T-helper 1 cell (primary cell): ENCODE data around the gene ACER2.
A peak's percentile ranks its signal among the peaks of the same experiment; 100 is the strongest.
"Not testable (repeated sequence)": the region's sequence is repeated elsewhere in the genome, so short reads cannot be mapped to it uniquely, and the experiment has no call there.

ENCODE experiments used
- DNase-seq, 5 donors: peaks; one replicate each; pipeline ENCODE4 v3.0.0-alpha.2; 2012 to 2020

The ACER2 gene

DNA sequence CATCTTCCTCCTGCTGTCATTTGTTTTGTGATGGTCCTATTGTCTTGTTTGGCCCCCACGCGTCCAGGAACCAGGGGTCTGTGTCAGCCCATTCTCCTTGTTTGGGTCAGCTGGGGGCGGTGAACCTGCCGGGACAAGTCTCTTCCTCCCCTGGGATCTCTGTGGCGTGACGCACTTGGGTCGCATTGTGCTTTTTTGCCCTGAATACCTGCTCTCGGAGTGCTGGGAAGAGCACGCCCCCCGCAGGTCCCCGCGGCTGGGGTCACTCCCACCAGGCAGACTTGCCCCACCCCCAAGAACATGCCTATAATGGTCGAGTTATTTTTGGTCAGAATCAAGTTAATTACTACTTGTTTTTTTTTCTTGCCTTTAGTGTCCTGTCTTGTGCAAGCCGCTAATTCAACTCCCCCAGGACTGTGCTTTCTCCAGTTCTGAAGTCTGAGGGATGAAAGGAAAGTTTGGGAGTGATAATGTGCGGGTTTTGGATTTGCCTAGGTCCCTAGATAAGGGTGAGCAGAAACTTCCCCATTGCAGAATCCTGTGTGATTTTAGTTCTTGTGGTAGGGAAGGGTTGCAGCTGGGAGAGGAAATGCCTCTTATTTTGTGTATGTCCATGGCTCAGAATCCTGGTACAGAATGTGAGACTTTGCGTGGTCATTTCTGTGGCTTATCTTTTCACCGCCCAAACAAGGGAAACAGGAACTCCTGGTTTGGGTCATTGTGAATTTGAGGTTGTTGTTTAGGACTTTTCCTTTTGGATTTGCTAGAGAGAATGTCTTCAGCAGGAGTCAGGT is 789 bp downstream of the ACER2 start:
- peak in 1 of 5 donors; percentile 8 for DNase-seq

DNA sequence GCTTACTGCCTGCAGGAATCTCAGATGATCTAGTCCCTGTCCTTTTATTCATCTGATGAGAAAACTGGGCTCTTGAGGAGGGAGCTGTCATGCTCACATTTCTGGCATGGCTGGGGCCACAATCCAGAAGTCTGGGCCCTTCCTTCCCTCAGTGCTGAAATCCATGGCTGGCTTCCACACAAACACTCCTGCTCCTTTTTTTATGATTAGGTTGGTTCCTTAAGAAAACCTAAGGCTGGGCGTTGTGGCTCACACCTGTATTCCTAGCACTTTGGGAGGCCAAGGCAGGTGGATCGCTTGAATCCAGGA is 1.3 kb downstream of the ACER2 start:
- DNase-seq, result no peak

DNA sequence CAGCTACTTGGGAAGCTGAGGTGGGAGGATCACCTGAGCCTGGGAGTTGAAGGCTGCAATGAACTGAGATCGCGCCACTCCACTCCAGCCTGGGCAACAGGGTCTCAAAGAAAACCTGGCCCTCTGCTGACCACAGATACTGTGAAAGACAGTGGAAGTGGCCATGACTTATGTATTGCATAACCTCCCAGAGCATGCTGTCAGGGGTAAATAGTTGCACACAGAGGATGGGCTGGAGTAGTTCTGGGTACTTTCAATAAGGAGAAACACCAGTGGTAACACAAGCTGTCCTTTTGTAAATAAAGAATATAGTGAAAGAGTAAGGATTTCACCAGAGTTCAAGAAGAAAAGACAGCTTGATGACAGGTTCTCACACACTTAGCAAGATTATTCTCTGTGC is 1.8 kb downstream of the ACER2 start:
- DNase-seq, result no peak

DNA sequence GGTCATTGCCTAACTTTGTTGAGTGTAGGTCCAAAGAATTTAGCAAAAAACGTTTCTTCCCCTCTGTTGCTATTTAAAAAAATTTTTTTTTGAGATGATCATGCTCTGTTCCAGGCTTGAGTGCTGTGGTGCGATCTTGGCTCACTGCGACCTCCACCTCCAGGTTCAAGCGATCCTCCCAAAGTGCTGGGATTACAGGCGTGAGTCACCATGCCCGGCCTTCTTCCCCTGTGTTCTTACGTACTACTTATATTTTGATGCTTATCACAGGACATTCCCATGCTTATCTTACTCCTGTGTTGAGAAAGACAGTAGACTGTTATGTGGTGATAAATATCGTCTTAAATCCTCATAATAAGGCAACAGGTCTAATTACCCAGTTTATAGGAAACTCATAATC is 2.5 kb downstream of the ACER2 start:
- DNase-seq, result no peak

DNA sequence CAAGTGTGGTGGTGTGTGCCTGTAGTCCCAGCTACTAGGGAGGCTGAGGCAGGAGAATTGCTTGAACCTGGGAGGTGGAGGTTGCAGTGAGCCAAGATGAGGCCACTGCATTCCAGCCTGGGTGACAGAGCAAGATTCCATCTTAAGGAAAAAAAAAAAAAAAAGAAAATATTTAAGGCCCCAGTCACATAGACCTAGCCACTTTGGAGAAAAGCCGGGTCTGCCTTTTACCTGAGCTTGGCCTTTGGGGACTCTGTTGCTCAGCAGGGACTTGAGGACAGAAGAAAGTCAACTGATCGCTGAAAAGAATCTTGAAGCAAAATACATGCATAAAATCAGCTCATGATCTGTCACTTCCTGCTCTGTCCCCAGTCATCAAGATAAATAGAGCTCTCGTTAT is 4.6 kb downstream of the ACER2 start:
- not testable (repeated sequence) for DNase-seq

DNA sequence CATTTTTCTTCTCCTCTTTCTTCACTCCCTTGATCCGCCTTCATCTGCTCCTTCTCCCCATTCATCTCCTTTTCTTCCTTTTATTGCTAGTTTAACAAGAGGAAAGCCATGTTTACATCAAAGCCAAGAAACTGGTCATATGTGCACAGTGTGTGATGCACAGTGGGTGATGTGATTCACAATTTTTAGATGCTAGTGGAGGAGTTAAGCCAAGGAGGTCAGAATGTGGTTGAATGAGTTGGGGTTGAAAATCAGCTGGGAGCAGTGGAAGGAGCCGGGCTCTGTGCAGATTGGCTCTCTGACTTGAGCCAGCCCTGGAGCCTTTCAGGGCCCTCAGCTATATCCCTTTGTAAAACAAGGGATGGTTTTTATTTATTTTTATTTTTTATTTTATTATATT is 7.3 kb downstream of the ACER2 start:
- DNase-seq, result no peak

DNA sequence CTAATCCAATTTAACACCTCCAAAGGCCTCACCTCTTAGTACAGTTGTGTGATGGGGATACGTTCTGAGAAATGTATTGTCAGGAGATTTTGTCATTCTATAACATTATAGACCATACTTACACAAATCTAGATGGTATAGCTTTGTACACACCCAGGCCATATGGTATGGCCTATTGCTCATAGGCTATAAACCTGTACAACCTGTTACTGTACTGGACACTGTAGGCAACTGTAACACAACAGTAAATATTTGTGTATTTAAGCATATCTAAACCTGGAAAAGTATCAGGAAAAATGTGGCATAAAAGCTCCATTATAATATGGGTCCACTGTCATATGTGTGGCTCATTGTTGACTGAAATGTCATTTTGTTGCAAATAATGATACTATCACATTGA is 12.1 kb downstream of the ACER2 start:
- no peak for DNase-seq

DNA sequence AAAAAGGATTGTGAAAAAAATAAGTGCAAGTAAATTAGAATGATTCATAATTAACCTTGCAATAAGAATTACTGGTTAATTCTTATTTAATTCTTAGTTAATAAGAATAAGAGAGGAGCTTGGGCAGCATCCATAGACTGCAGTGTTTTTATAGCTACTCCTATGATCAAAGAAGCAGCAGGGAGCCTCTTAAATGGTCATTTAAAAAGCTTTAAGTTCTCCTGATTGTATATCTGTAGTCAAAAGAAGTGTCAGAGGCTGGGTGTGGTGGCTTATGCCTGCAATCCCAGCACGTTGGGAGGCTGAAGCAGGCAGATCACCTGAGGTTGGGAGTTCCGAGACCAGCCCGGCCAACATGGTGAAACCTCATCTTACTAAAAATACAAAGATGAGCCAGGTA is 14.4 kb downstream of the ACER2 start:
- DNase-seq, result no peak

DNA sequence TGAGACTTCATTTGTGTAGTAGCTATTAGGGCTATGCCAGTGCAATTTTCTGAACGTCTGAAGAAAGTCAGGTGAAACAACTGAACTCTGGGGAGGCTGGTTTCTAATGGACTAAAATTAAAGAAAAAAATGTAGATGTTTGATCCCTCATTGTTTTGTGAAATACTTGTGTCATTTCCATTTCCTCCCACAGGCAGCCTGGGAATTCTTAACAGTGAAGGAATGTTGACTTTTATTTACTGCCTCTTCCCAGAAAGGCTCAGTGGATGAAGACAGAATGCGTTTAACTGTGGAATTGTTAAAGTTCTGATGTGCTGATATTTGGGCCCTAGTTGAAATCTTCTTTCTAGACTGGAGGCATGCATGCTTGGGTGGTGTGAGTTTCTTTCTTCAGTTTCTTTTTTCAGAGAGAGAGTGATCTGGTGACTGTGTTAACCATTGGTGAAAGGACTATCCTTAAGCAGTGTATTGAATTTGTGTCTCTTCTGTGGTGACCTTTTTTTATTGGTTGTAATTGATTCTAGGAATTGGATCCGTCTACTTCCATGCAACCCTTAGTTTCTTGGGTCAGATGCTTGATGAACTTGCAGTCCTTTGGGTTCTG is 15.5 kb downstream of the ACER2 start:
- DNase-seq, result no peak

DNA sequence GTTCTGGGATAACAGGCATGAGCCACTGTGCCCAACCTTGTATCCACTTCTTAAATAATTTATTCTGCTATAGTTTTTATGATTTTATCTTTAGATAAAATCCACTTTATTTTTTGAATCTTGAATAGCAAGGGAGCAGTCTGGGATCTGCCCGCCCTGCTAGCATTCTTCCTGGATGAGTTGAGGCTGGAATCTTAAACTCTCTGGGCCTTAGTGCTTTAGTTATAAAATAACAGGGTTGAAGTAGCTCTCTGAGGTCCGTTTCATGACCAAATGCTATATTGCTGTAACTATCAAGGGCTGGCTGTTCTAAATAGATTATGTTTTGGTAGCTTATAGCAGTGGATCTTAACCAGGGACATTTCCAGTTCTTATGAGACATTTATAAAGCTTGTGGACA is 20.8 kb downstream of the ACER2 start:
- no peak for DNase-seq

DNA sequence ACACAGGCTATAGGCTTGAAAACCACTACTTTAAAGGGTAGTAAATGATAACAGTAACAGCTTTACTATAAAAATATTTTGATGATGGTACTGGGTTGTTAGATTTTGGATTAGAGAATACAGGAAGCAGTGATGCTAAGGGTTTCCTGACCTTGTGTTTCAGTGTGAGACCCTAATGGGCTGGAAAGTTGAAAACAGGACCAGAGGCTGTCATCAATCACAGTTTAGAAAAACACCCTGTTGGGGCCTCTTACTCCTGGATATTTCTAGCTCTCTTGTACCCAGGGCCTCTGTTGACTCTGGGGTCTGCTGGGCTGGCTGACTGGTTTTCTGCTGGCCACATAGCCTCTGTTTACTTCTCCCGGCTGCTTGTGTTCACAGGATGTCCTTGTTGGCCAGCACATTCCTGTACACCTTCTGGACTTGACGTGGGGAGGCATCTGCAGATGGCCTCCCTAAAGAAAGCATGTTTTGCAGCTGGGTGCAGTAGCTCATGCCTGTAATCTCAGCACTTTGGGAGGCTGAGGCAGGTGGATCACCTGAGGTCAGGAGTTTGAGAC is 21.5 kb downstream of the ACER2 start:
- no peak for DNase-seq

DNA sequence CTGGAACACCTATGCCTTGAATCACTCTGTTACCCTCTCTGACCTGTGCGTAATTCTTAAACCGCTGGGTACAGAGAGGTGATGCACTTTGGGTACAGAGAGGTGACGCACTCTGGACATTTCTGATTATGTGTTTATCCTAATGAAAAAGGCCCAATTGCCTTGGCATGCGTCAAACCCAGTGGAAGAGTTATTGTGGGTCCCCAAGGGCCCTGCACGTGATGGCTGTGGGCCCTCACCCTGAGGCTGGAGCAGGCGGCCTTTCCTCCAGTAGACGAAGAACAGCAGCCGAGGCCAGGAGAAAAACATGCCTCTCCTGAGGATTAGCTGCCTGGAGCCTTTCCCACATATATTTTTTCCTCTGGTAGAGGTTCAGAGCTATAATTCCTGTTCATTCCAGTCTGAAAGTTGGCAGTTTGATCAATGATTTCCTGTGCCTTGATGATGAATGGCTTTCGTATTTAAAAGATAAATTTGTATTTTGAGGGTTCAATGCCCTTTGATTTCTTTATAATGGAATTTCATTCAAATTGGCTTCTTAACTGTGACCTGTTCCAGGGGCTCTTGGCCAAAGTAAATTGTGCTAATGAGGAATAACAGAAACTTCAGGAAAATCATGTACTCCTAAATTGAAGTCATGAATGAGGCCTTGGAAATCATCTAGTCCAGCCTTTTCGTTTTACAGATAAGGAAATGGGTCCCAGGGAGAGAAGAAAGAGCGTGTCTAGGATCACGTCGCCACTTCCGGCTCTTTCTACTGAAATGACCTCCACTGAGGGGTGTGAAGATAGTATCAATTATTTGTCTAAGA is 22.8 kb downstream of the ACER2 start:
- no peak for DNase-seq

DNA sequence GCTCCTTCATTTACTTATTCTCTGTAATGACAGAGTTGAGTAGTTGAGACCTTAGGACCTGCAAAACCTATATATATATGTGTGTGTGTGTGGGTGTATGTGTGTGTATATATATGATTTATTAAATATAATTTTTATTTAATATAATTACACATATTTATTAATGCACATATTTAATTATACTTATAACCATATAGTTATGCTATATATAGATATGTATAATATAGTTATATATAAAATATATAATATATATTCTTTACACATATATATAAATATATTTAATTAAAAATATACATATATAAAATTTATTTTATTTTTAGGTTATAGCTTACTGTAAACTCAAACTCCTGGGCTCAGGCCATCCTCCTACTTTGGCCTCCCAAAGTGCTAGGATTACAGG is 23.7 kb downstream of the ACER2 start:
- no peak for DNase-seq

DNA sequence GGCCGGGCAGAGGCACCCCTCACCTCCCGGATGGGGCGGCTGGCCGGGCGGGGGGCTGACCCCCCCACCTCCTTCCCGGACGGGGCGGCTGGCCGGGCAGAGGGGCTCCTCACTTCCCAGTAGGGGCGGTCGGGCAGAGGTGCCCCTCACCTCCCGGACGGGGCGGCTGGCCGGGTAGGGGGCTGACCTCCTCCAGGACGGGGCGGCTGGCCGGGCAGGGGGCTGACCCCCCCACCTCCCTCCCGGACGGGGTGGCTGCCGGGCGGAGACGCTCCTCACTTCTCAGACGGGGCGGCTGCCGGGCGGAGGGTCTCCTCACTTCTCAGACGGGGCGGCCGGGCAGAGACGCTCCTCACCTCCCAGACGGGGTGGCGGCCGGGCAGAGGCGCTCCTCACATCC is 24.9 kb downstream of the ACER2 start:
- DNase-seq, result not testable (repeated sequence)

DNA sequence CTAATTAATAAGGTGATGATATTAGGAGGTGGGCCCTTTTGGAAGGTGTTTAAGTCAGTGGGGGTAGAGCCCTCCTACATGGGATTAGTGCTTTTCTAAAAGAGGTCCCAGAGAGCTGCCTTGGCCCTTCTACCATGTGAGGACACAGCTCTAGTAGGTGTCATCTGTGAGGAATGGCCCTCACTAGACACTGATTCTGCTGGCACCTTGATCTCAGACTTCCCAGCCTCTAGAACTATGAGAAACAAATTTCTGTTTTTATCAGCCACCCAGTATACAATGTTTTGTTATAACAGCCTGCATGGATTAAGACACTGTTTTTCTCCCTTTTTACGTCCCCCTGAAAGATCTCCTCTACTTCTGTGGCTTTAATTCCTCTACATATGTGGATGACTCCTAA is 31.6 kb downstream of the ACER2 start:
- DNase-seq, result no peak

DNA sequence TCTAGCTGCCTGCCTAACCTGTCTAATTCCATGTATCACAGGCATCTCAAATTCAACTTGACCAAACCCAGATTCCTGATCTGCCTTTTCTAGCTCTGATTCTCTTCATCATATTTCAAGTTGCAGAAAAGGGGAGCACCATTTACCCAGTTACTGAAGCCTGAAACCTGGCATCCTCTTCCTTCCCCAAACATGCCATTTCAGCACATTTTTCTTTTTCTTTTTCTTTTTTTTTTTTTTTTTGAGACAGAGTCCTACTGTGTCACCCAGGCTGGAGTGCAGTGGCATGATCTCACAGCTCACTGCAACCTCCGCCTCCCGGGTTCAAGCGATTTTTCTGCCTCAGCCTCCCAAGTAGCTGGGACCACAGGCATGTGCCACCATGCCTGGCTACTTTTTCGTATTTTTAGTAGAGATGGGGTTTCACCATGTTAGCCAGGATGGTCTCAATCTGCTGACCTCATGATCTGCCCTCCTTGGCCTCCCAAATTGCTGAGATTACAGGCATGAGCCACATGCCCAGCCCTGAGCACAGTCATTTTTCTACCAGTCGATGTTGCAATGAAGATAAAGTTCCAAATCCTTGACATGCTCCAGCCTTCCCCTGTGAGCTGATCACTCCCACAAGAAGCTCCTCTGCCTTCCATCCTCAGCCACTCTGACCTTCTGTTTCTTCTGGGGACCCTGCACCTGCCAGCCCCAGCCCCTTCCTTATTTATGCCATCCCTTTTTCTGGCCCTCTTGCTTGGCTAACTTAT is 32.2 kb downstream of the ACER2 start:
- DNase-seq, result no peak

DNA sequence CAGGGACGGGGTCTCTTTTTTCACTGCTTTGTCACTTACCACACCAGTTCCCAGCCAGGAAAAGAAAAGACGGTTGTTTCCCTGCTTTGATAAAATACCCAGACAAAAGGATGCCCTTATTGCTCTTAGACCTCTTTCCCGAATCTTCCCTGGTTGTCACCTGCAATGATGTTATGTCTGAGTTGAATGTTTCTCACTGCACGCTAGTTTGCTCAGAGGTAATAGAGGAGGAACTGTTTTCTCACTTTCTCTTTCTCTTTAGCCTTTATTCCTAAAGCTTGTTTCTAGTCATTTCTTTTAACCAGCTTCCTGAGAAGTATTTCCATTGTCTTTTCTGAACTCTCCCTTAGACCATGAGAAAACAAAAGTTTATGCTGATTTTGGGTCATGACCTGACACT is 32.9 kb downstream of the ACER2 start:
- DNase-seq, result peak in 1 of 5 donors; percentile 37

DNA sequence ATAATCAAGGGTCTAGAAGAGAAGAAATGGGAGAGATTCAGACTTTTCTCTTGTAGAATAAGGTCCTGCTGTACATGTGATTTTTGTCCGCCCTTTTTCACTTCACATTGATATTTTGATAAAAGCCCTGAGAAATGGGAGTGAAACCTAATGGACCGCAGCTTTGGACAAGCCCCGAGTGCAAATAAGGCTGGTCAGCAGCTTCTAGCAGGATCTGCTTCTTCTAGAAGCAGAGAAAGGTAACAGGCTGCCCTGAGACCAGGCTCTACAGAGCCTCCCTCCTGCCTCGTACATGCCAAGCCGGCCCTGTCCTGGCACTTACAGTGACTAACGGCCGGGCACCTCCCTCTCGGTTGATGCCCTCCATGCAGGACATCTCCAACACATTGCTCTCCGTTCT is 33.4 kb downstream of the ACER2 start:
- no peak for DNase-seq

DNA sequence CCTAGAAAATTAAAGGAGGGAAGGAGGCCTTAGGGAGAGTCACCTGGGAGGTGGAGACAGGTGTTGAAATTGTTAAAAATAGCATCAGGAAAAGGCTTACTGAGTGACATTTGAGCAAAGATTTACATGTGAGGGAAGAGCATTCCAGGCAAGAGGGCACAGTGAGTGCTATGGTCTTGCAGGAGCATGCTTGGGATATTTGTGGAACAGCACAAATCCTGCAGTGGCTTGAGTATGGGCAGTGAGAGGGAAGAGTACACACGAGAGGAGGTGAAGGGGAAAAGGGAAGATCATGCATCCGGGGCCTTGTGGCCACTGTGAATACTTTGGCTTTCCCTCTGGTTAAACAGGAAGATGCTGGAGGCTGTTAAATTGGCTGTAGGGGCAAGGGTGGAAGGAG is 36.6 kb downstream of the ACER2 start:
- DNase-seq, result no peak

DNA sequence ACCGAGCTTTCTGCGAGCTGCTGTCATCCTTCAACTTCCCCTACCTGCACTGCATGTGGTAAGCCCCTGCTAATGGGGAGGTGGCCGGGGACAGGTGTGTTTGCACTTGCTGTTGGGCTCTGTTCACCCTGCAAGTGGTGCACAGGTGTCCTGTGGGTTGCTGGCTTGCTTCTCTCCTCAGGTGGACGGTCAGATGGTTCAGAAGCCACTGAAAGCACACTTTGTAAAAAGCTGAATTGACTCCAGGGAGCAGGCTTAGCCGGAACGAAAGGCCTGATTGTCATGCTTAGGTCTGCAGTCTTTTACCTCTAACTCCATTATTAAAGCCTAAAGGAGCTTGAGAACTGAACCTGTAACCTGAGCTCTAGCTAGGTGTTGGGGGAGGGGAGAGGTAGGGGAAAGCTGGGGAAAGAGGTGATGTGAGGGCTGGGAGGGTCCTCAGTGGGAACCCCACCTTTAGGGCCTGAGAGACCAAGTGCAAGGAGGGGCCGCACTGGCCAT is 37.6 kb downstream of the ACER2 start:
- no peak for DNase-seq

DNA sequence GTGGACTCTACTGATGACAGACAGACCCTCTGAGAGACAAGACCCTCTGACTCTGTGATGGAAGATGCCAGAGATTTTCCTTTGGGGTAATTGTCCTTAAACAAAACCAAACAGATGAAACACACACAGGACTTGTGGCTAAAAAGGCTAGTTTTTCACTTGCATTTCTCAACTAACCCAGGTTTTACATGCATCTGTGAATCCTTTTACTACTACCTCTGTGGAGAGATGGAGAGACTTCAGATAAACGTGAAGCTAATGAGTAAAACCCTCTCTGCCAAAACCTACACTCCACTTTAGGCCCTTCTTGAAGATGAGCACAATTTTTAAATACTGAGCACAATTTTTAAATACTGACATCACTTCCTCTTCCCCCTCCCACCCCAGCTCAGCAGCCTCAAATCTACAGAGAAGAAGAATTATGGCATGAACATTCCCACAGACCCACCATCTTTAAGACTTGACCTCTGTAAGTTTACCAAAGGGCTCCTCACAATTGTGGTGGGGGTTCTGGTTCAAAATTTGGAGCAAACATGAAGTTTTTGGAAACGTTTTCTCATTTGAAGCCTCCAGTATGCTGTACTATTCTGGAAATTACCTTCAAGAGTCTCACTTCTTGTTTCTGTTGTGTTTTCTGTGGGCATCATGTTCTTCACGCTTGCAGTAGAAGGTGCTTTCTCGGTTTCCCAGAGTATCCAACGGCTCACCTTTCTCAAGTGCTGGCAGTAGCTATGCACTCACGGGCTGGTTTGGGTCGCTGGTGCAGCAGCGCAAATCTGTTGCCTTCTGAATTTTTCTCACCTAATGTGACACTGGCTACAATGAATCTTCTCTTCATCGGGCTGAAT is 42.7 kb downstream of the ACER2 start:
- DNase-seq, result no peak

DNA sequence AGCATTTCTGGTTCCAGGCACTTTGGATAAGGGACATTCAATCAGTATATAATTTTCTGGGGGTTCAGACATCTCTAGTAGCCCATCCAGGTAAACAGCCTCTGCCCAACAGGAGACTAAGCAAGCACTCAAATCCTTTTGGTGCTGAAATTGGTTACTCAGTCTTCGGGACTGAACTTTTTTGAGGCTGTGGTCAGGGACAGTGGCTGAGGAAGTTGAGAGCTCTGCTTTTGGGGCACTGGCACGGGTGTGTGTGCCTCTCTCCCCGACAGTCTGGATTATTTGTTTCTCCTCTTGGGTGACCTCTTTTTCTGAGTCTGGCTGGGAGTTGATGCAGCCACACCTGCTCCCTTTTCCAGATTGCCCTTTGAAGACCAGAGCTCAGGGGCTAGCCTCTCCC is 47.6 kb downstream of the ACER2 start:
- DNase-seq, result no peak
